Measurements from ENCODE around the gene CSMD2. TPM values are rescaled to one million over a fixed set of nuclear protein-coding genes. Genes with fewer than 3 reads are reported as not detected.

CSMD2 gene
- total RNA-seq, 1 experiment from 2014 or later: 0.22 TPM

DNA sequence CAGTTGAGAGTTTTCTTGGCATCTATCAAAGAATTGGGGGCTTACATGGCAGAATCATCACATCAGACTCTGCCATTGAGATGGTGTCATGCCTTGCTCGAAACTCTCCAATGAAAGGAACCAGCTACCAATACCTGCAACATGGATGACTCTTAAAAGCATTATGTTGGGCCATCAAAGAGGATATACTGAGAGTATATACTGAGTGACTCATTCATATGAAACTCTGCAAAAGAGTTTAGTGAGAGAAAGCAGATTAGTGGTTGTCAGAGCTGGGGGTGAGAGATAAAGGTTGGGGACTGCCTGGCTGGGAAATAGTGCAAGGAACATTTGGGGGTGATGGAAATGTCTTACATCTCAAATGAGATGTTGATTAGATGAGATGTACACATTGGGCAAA is 315.8 kb downstream of the CSMD2 start:
- CTCF ChIA-PET: no interaction called here
- no peak overlapping the region for H3K4me2 ChIP-seq (ENCODE audit: low read length)
- no peak for DNase-seq (ENCODE audit: low read depth, low spot score)

DNA sequence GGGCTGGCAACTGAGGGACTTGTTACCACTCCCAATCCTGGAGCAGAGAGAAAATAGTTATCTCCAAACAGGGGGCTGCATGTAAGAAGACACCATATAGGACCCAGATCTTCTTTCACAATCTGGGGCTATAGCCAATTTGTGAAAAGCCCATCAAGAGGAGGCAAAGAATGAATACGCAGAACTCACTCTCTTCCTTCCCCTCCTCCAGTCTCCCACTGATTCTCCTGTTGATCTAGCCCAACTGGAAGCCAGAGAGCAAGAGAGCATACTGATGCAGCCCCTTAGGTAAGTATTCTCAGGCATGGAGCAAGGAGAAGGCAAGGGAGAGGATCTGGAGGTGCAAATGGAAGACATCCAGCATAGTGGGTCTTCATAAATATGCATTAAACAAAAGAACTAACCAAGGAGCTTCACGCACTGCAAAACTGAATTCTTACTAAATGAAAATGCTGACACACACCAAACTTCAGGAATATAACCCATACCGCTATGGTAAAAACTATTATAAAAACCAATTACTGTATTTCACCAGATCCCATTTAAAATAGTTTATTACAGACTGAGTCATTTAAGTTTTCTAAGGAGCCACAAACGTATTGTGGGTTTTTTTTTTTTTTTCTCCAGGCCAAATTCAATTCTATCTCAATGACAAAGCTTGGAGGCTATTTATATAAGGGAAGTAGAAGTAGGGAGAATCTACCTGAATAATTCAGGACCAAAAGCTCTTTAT is 316.7 kb downstream of the CSMD2 start:
- H3K4me3 ChIP-seq (replicated peaks in 1 of 2; ENCODE audit: low read depth in 1 of 2, low read length in 2 of 2): no peak overlapping the region
- peaks cover 60% of the 10 kb centered on the region for H3K27me3 ChIP-seq (ENCODE audit: insufficient read depth, low read length)
- H3K9me2 ChIP-seq (ENCODE audit: insufficient read depth): no peaks in the 10 kb centered on the region
- H3K9ac ChIP-seq (ENCODE audit: low read length): no peak overlapping the region
- ChIA-PET RAD21 (ENCODE audit: low non-redundant PET in 1 of 2, low total read pairs in 2 of 2, uncharacterized antibody in 2 of 2, unreplicated experiment in 2 of 2) (no interaction called here), CTCF (no interaction called here), POLR2A (no interaction called here)
- no peak overlapping the region for H3K4me2 ChIP-seq (ENCODE audit: low read length)
- no peak for ATAC-seq
- no peaks in the 10 kb centered on the region for H3K79me2 ChIP-seq (ENCODE audit: insufficient read depth, low read length)
- no peak overlapping the region for H3K27ac ChIP-seq (ENCODE audit: low read depth, low read length)
- TF ChIP-seq ELF1 (IDR thresholded peaks at IDR 0.05; ENCODE audit: borderline replicate concordance, low read depth): no peak
- TF ChIP-seq YY1 (IDR thresholded peaks at IDR 0.05; ENCODE audit: extremely low read depth, insufficient replicate concordance, low read depth, low read length): no peak
- no peak for TF ChIP-seq ZNF274 (IDR thresholded peaks at IDR 0.05; ENCODE audit: low read depth, low read length)
- TF ChIP-seq, protein P1, sequence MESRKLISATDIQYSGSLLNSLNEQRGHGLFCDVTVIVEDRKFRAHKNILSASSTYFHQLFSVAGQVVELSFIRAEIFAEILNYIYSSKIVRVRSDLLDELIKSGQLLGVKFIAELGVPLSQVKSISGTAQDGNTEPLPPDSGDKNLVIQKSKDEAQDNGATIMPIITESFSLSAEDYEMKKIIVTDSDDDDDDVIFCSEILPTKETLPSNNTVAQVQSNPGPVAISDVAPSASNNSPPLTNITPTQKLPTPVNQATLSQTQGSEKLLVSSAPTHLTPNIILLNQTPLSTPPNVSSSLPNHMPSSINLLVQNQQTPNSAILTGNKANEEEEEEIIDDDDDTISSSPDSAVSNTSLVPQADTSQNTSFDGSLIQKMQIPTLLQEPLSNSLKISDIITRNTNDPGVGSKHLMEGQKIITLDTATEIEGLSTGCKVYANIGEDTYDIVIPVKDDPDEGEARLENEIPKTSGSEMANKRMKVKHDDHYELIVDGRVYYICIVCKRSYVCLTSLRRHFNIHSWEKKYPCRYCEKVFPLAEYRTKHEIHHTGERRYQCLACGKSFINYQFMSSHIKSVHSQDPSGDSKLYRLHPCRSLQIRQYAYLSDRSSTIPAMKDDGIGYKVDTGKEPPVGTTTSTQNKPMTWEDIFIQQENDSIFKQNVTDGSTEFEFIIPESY (IDR thresholded peaks at IDR 0.05; ENCODE audit: extremely low read depth, insufficient replicate concordance, low read length): no peak
- TF ChIP-seq RAD21 (IDR thresholded peaks at IDR 0.05; ENCODE audit: low read depth): no peak
- TF ChIP-seq CBX3 (IDR thresholded peaks at IDR 0.05; ENCODE audit: low read depth): no peak
- no peak overlapping the region for H2AFZ ChIP-seq (ENCODE audit: low read depth, low read length, poor library complexity, severe bottlenecking)
- intact Hi-C loops (cut with micrococcal nuclease): no loop called here
- no peaks in the 10 kb centered on the region for H3K36me3 ChIP-seq (ENCODE audit: control insufficient read depth in 1 of 2, insufficient read depth in 2 of 2, low read length in 2 of 2)
- BruUV-seq (replicated peaks): no TSS peak
- H4K20me1 ChIP-seq (ENCODE audit: insufficient read depth): no peaks in the 10 kb centered on the region
- H3K9me3 ChIP-seq (ENCODE audit: control insufficient read depth in 1 of 2, insufficient read depth in 1 of 2, low read depth in 1 of 2, low read length in 2 of 2): no peaks in the 10 kb centered on the region
- DNase-seq (ENCODE audit: low read depth, low spot score): no peak
- H3K4me1 ChIP-seq (ENCODE audit: control insufficient read depth in 1 of 2, insufficient read depth in 2 of 2, low read length in 2 of 2): no peaks in the 10 kb centered on the region

More for the DNA sequence above, 315.8 kb downstream of the CSMD2 start:
- no peak for ATAC-seq
- no peaks in the 10 kb centered on the region for H3K9me3 ChIP-seq (ENCODE audit: control insufficient read depth in 1 of 2, insufficient read depth in 1 of 2, low read depth in 1 of 2, low read length in 2 of 2)
- intact Hi-C loops (cut with micrococcal nuclease): no loop called here
- ChIA-PET RAD21 (ENCODE audit: low non-redundant PET in 1 of 2, low total read pairs in 2 of 2, uncharacterized antibody in 2 of 2, unreplicated experiment in 2 of 2) (no interaction called here), POLR2A (no interaction called here)
- H3K27ac ChIP-seq (ENCODE audit: low read depth, low read length): no peak overlapping the region
- BruUV-seq (replicated peaks): no TSS peak
- H3K79me2 ChIP-seq (ENCODE audit: insufficient read depth, low read length): no peaks in the 10 kb centered on the region
- H3K27me3 ChIP-seq (ENCODE audit: insufficient read depth, low read length): peaks cover 62% of the 10 kb centered on the region
- H3K9me2 ChIP-seq (ENCODE audit: insufficient read depth): no peaks in the 10 kb centered on the region
- H3K4me1 ChIP-seq (ENCODE audit: control insufficient read depth in 1 of 2, insufficient read depth in 2 of 2, low read length in 2 of 2): no peaks in the 10 kb centered on the region
- no peaks in the 10 kb centered on the region for H3K36me3 ChIP-seq (ENCODE audit: control insufficient read depth in 1 of 2, insufficient read depth in 2 of 2, low read length in 2 of 2)
- no peak overlapping the region for H3K9ac ChIP-seq (ENCODE audit: low read length)
- no peak overlapping the region for H2AFZ ChIP-seq (ENCODE audit: low read depth, low read length, poor library complexity, severe bottlenecking)
- H3K4me3 ChIP-seq (replicated peaks in 1 of 2; ENCODE audit: low read depth in 1 of 2, low read length in 2 of 2): no peak overlapping the region
- TF ChIP-seq TCF7L2 (IDR thresholded peaks at IDR 0.05; ENCODE audit: borderline replicate concordance, extremely low read depth, insufficient read depth, insufficient read length) (no peak), RAD21 (IDR thresholded peaks at IDR 0.05; ENCODE audit: low read depth) (no peak), SIN3A (IDR thresholded peaks at IDR 0.05; ENCODE audit: low read depth) (no peak)
- TF ChIP-seq, protein P2, sequence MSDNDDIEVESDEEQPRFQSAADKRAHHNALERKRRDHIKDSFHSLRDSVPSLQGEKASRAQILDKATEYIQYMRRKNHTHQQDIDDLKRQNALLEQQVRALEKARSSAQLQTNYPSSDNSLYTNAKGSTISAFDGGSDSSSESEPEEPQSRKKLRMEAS (IDR thresholded peaks at IDR 0.05): no peak
- no peaks in the 10 kb centered on the region for H4K20me1 ChIP-seq (ENCODE audit: insufficient read depth)
